WERI-Rb-1 (cell line): ENCODE data around the gene MAPK8IP3.
"Not testable (repeated sequence)": the region's sequence is repeated elsewhere in the genome, so short reads cannot be mapped to it uniquely, and the experiment has no call there.

Experiments used
- DNase-seq: peaks from one replicate; pipeline ENCODE4 v3.0.0-alpha.2; 2020
- H3K27ac ChIP-seq: fragments of 250-450 bp; sonication (Bioruptor Pico); 2 replicates; pipeline ENCODE4 v1.5.1; 2020; ENCODE audit warnings: mild to moderate bottlenecking, moderate library complexity
- H3K27me3 ChIP-seq: fragments of 250-450 bp; sonication (Bioruptor Pico); 2 replicates; pipeline ENCODE4 v1.5.1; 2021; ENCODE audit warnings: mild to moderate bottlenecking, low read depth, moderate library complexity; ENCODE audit not compliant: insufficient read depth, severe bottlenecking
- H3K36me3 ChIP-seq: fragments of 250-450 bp; sonication (Bioruptor Pico); 2 replicates; pipeline ENCODE4 v1.5.1; 2020; ENCODE audit warnings: mild to moderate bottlenecking, moderate library complexity
- H3K4me3 ChIP-seq: 2 replicates; pipeline ENCODE4 v1.5.1; 2011; ENCODE audit warnings: low read depth, mild to moderate bottlenecking, control low read depth, low read length
- H3K9me3 ChIP-seq: fragments of 250-450 bp; sonication (Bioruptor Pico); 2 replicates; pipeline ENCODE4 v1.5.1; 2021; ENCODE audit warnings: mild to moderate bottlenecking, moderate library complexity; ENCODE audit not compliant: severe bottlenecking
- CTCF ChIP-seq: IDR thresholded peaks from 2 replicates; pipeline ENCODE4 v1.5.1; 2011; ENCODE audit warnings: low read depth, mild to moderate bottlenecking, control low read depth, inconsistent platforms, low read length

The MAPK8IP3 gene

GRCh38 chr16:1700246-1700645 is 5.7 kb upstream of the MAPK8IP3 start:
- Histone ChIP-seq H3K4me3 (no peak overlapping the region), H3K27me3 (no peaks in the 10 kb centered on the region), H3K9me3 (no peaks in the 10 kb centered on the region), H3K36me3 (peaks cover 78% of the 10 kb centered on the region), H3K27ac (no peak overlapping the region)
- TF ChIP-seq CTCF = no peak
- no peak for DNase-seq

- DNase-seq = no peak
- TF ChIP-seq CTCF = no peak
- peaks cover 70% of the 10 kb centered on the region for H3K36me3 ChIP-seq
- H3K27me3 ChIP-seq = no peaks in the 10 kb centered on the region
- H3K4me3 ChIP-seq = no peak overlapping the region
- no peak overlapping the region for H3K27ac ChIP-seq
- no peaks in the 10 kb centered on the region for H3K9me3 ChIP-seq
Measured at GRCh38 chr16:1701216-1701878, 4.6 kb upstream of the MAPK8IP3 start.

GRCh38 chr16:1705324-1705687 is 689 bp upstream of the MAPK8IP3 start:
- not testable (repeated sequence) for H3K27me3 ChIP-seq, H3K9me3 ChIP-seq
- DNase-seq = peak; percentile 52
- peak overlapping the region; percentile 92 for H3K27ac ChIP-seq
- peaks cover 36% of the 10 kb centered on the region for H3K36me3 ChIP-seq
- H3K4me3 ChIP-seq = peak overlapping the region; percentile 83

GRCh38 chr16:1706386-1707192 is 594 bp downstream of the MAPK8IP3 start:
- Histone ChIP-seq H3K27me3 (no peaks in the 10 kb centered on the region), H3K4me3 (peak overlapping the region; percentile 83), H3K36me3 (peaks cover 31% of the 10 kb centered on the region), H3K27ac (peak overlapping the region; percentile 92), H3K9me3 (no peaks in the 10 kb centered on the region)
- no peak for DNase-seq
- no peak for TF ChIP-seq CTCF

- no peak for TF ChIP-seq CTCF
- Histone ChIP-seq H3K36me3 (peaks cover 25% of the 10 kb centered on the region), H3K27ac (no peak overlapping the region), H3K4me3 (peak overlapping the region; percentile 83), H3K27me3 (no peaks in the 10 kb centered on the region), H3K9me3 (no peaks in the 10 kb centered on the region)
- DNase-seq = no peak
Measured at GRCh38 chr16:1707193-1707790, 1.3 kb downstream of the MAPK8IP3 start.

- DNase-seq = peak; percentile 26
- Histone ChIP-seq H3K4me3 (peak overlapping the region; percentile 29), H3K36me3 (peaks cover 20% of the 10 kb centered on the region), H3K9me3 (no peaks in the 10 kb centered on the region), H3K27ac (peak overlapping the region; percentile 55), H3K27me3 (no peaks in the 10 kb centered on the region)
- no peak for TF ChIP-seq CTCF
Measured at GRCh38 chr16:1708083-1708767, 2.2 kb downstream of the MAPK8IP3 start.
